ENCODE results near the gene CYP2C8.
"Not testable (repeated sequence)": the region's sequence is repeated elsewhere in the genome, so short reads cannot be mapped to it uniquely, and the experiment has no call there.

GRCh38 chr10:95079626-95080025 is 10.3 kb upstream of the CYP2C8 start:
- TF ChIP-seq, protein P1, sequence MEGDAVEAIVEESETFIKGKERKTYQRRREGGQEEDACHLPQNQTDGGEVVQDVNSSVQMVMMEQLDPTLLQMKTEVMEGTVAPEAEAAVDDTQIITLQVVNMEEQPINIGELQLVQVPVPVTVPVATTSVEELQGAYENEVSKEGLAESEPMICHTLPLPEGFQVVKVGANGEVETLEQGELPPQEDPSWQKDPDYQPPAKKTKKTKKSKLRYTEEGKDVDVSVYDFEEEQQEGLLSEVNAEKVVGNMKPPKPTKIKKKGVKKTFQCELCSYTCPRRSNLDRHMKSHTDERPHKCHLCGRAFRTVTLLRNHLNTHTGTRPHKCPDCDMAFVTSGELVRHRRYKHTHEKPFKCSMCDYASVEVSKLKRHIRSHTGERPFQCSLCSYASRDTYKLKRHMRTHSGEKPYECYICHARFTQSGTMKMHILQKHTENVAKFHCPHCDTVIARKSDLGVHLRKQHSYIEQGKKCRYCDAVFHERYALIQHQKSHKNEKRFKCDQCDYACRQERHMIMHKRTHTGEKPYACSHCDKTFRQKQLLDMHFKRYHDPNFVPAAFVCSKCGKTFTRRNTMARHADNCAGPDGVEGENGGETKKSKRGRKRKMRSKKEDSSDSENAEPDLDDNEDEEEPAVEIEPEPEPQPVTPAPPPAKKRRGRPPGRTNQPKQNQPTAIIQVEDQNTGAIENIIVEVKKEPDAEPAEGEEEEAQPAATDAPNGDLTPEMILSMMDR (IDR thresholded peaks at IDR 0.05) = not testable (repeated sequence)
- not testable (repeated sequence) for TF ChIP-seq ZFX (IDR thresholded peaks at IDR 0.05; ENCODE audit: borderline replicate concordance)

Measured in 22Rv1 (cell line).